ENCODE results near the gene PLA2G5. TPM values are rescaled to one million over a fixed set of nuclear protein-coding genes. Genes with fewer than 3 reads are reported as not detected.

Gene PLA2G5
- total and polyA plus RNA-seq, 2 of the 13 experiments (the other 11 are each of a cell fraction or from before 2014, with no cell fraction given), result not detected

DNA sequence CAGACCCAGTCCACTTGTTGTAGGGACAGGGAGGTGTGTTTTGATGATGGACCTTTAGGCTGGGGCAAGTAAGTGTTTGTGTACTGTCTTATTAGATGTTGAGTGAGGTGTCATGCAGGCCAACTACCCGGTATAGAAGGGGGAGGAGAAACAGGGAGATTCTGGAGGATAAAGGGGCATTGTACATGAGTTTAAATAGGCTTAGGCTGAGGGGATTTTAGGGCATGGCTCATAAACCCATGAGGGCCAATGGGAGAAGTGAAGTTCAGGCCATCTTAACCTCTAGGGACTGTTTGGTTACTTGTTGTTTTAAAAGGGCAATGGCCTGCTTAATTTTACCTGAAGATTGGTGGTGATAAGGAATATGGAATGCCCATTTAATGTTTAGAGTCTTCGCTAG is 38.2 kb upstream of the PLA2G5 start:
- peaks cover 0 to 32% of the 10 kb centered on the region in 2 experiments; a peak in 4 of 5 replicates for H3K27me3 ChIP-seq (ENCODE audit: control insufficient read depth in 1 of 2, insufficient read depth in 2 of 2, low read length in 2 of 2)
- H3K36me3 ChIP-seq (replicated peaks in 1 of 2; ENCODE audit: control insufficient read depth in 1 of 2, insufficient read depth in 2 of 2, low read length in 2 of 2), result no peaks in the 10 kb centered on the region
- in situ Hi-C loops (cut with HindIII; ENCODE audit: extremely low pct_ligation_motif_present, low pct_unique_long_range_greater_than_20kb), result no loop called here
- H3K79me2 ChIP-seq (ENCODE audit: insufficient read depth, low read length), result no peaks in the 10 kb centered on the region
- DNase-seq (ENCODE audit: low spot score), result no peak
- FAIRE-seq, result no peak
- no peak overlapping the region for H3K4me2 ChIP-seq (ENCODE audit: low read depth, low read length)
- no peak overlapping the region for H3K27ac ChIP-seq (ENCODE audit: extremely low read length, insufficient read depth, low read length)
- intact Hi-C loops (cut with micrococcal nuclease; ENCODE audit: unreplicated experiment), result no loop called here
- H3K4me1 ChIP-seq (ENCODE audit: insufficient read depth, low read length), result no peaks in the 10 kb centered on the region
- no peak for ATAC-seq
- no peak overlapping the region for H3K9ac ChIP-seq (ENCODE audit: insufficient read depth, low read depth, low read length)
- ChIA-PET POLR2A (no interaction called here), CTCF (ENCODE audit: low intra/inter-chr PET ratio, low total read pairs) (no interaction called here)
- BruUV-seq (replicated peaks), result no TSS peak
- WGBS (ENCODE audit: low lambda C conversion rate), result 27% methylated on average over 2 of the region's 2 CpGs
- H3K4me3 ChIP-seq (replicated peaks in 1 of 3; ENCODE audit: insufficient read depth in 1 of 3, low read depth in 2 of 3, low read length in 3 of 3), result no peak overlapping the region
- no peak overlapping the region for H2AFZ ChIP-seq (ENCODE audit: low read length)
- no peaks in the 10 kb centered on the region for H3K9me3 ChIP-seq (ENCODE audit: low read length)
- no peaks in the 10 kb centered on the region for H4K20me1 ChIP-seq (ENCODE audit: insufficient read depth, low read length)
- TF ChIP-seq YY1 (IDR thresholded peaks at IDR 0.05; ENCODE audit: insufficient read depth, insufficient replicate concordance, low read depth, low read length) (no peak), IRF9 (CRISPR knock-in tag; IDR thresholded peaks at IDR 0.05; ENCODE audit: borderline replicate concordance) (no peak), ZNF879 (CRISPR knock-in tag; IDR thresholded peaks at IDR 0.05) (no peak), FOSL2 (CRISPR knock-in tag; IDR thresholded peaks at IDR 0.05) (no peak), ELF3 (CRISPR knock-in tag; IDR thresholded peaks at IDR 0.05) (no peak), ZNF274 (CRISPR knock-in tag; IDR thresholded peaks at IDR 0.05) (no peak), ZNF431 (CRISPR knock-in tag; IDR thresholded peaks at IDR 0.05; ENCODE audit: borderline replicate concordance, low read depth) (no peak), ZFP1 (CRISPR knock-in tag; IDR thresholded peaks at IDR 0.05) (no peak), FIP1L1 (IDR thresholded peaks at IDR 0.05; ENCODE audit: borderline replicate concordance, insufficient read depth, low read depth, low read length) (no peak), MXI1 (IDR thresholded peaks at IDR 0.05; ENCODE audit: borderline replicate concordance, low read depth, low read length) (no peak), ZSCAN25 (CRISPR knock-in tag; IDR thresholded peaks at IDR 0.05) (no peak), HMGXB3 (CRISPR knock-in tag; IDR thresholded peaks at IDR 0.05; ENCODE audit: borderline replicate concordance) (no peak), ZNF230 (CRISPR knock-in tag; IDR thresholded peaks at IDR 0.05) (no peak), ZNF468 (CRISPR knock-in tag; IDR thresholded peaks at IDR 0.05) (no peak), SRY (CRISPR knock-in tag; IDR thresholded peaks at IDR 0.05) (no peak), ARID4A (CRISPR knock-in tag; IDR thresholded peaks at IDR 0.05; ENCODE audit: borderline replicate concordance) (no peak), FOXK1 (CRISPR knock-in tag; IDR thresholded peaks at IDR 0.05; ENCODE audit: borderline replicate concordance, low read depth) (no peak)
